H1 (cell line): ENCODE data around the gene GSTA2. TPM values are rescaled to one million over a fixed set of nuclear protein-coding genes. Genes with fewer than 3 reads are reported as not detected.

Source experiments
- CTCF ChIA-PET: fragments of 300-600 bp; sonication (Branson Sonifier 250); formaldehyde crosslinking; loops from one replicate; lab custom pipeline; 2021; ENCODE audit not compliant: partially characterized antibody; lab: Charles Lee
- POLR2A ChIA-PET: fragments of 300-600 bp; sonication (Branson Sonifier 250); formaldehyde crosslinking; loops from one replicate; lab custom pipeline; 2021; ENCODE audit warnings: inconsistent platforms; ENCODE audit not compliant: partially characterized antibody; lab: Charles Lee
- DNase-seq, 2 experiments: peaks; one replicate each; pipeline versions ENCODE4 v3.0.0 to v3.0.0-alpha.2; 2010 to 2022; ENCODE audit warnings: low spot score in 2 of 2, low read depth in 1 of 2, mixed read lengths in 1 of 2
- FAIRE-seq: peaks from 2 replicates; lab custom pipeline; 2011; peaks lifted over from hg19 to GRCh38; lab: Jason Lieb, UNC
- H2AFZ ChIP-seq: 2 replicates; pipeline ENCODE4 v1.8.1; 2012; ENCODE audit warnings: low read length, inconsistent platforms
- H2AK5ac ChIP-seq: 2 replicates; pipeline ENCODE4 v1.6.1; 2013; ENCODE audit warnings: low read depth, low read length
- H2BK120ac ChIP-seq: replicated peaks from 2 replicates; pipeline ENCODE3; 2013; ENCODE audit warnings: low read depth, low read length, inconsistent platforms
- H2BK12ac ChIP-seq: 2 replicates; pipeline ENCODE4 v1.6.1; 2013; ENCODE audit warnings: low read depth, low read length
- H2BK15ac ChIP-seq: 2 replicates; pipeline ENCODE4 v1.6.1; 2013; ENCODE audit warnings: low read length
- H2BK20ac ChIP-seq: 2 replicates; pipeline ENCODE4 v1.6.1; 2013; ENCODE audit warnings: low read length
- H2BK5ac ChIP-seq: 2 replicates; pipeline ENCODE4 v1.6.1; 2013; ENCODE audit warnings: low read depth, low read length
- H3K14ac ChIP-seq: 2 replicates; pipeline ENCODE4 v1.6.1; 2013; ENCODE audit warnings: inconsistent platforms; ENCODE audit not compliant: insufficient read length
- H3K18ac ChIP-seq: 2 replicates; pipeline ENCODE4 v1.6.1; 2013; ENCODE audit warnings: low read length; ENCODE audit errors: extremely low read depth
- H3K23ac ChIP-seq: 2 replicates; pipeline ENCODE4 v1.6.1; 2013; ENCODE audit warnings: inconsistent platforms; ENCODE audit not compliant: insufficient read length
- H3K23me2 ChIP-seq: 2 replicates; pipeline ENCODE4 v1.6.1; 2013; ENCODE audit warnings: low read depth, low read length
- H3K27ac ChIP-seq: 2 replicates; pipeline ENCODE4 v1.6.1; 2011; ENCODE audit warnings: low read depth, low read length, inconsistent platforms
- H3K27me3 ChIP-seq, 4 experiments: replicated peaks in 1 of 4; 1 replicate in 1 of 4; 2 replicates in 3 of 4; pipeline versions ENCODE4 v1.6.1 to v1.8.1; 2011 to 2013; ENCODE audit warnings: low read length in 3 of 4, mild to moderate bottlenecking in 3 of 4, inconsistent platforms in 2 of 4, mixed read lengths in 2 of 4, moderate library complexity in 1 of 4; ENCODE audit not compliant: control insufficient read depth in 3 of 4, insufficient read depth in 3 of 4; ENCODE audit errors: extremely low read depth in 1 of 4
- H3K36me3 ChIP-seq, 4 experiments: 2 replicates each; pipeline versions ENCODE4 v1.6.1 to v1.8.1; 2011 to 2013; ENCODE audit warnings: mild to moderate bottlenecking in 4 of 4, low read length in 3 of 4, moderate library complexity in 2 of 4, control low read depth in 1 of 4, inconsistent platforms in 1 of 4; ENCODE audit not compliant: insufficient read depth in 4 of 4, control insufficient read depth in 2 of 4
- H3K4ac ChIP-seq: replicated peaks from 2 replicates; pipeline ENCODE3; 2013; ENCODE audit warnings: low read length, low read depth, mixed read lengths, inconsistent platforms; ENCODE audit not compliant: insufficient read length
- H3K4me1 ChIP-seq, 4 experiments: replicated peaks in 1 of 4; 1 replicate in 1 of 4; 2 replicates in 3 of 4; pipeline versions ENCODE4 v1.6.1 to v1.8.1; 2011 to 2013; ENCODE audit warnings: low read length in 3 of 4, inconsistent platforms in 2 of 4, mixed read lengths in 1 of 4; ENCODE audit not compliant: insufficient read depth in 4 of 4, control insufficient read depth in 3 of 4
- H3K4me2 ChIP-seq, 2 experiments: 2 replicates each; pipeline versions ENCODE4 v1.6.1 to v1.8.1; 2011 to 2013; ENCODE audit warnings: low read depth in 2 of 2, low read length in 2 of 2, control low read depth in 1 of 2, inconsistent platforms in 1 of 2, mild to moderate bottlenecking in 1 of 2; ENCODE audit not compliant: insufficient read depth in 1 of 2
- H3K4me3 ChIP-seq, 4 experiments: fragments of 200-600, 300-600 bp in 1 of 4; sonication (generic), shearing (Covaris generic), sonication (Bioruptor Twin) in 1 of 4; 2 replicates each; pipeline versions ENCODE4 v1.5.1 to v1.8.1; 2011 to 2016; ENCODE audit warnings: low read length in 4 of 4, low read depth in 3 of 4, control low read depth in 2 of 4, inconsistent platforms in 2 of 4, mild to moderate bottlenecking in 2 of 4, mixed read lengths in 1 of 4, moderate library complexity in 1 of 4; ENCODE audit not compliant: insufficient read depth in 2 of 4; ENCODE audit errors: extremely low read depth in 1 of 4
- H3K56ac ChIP-seq: replicated peaks from 2 replicates; pipeline ENCODE3; 2013; ENCODE audit warnings: low read depth, mild to moderate bottlenecking, mixed read lengths, low read length, inconsistent platforms; ENCODE audit not compliant: insufficient read length
- H3K79me1 ChIP-seq: 2 replicates; pipeline ENCODE4 v1.6.1; 2013; ENCODE audit warnings: low read depth, low read length, control low read depth
- H3K79me2 ChIP-seq, 2 experiments: 2 replicates each; pipeline versions ENCODE4 v1.6.1 to v1.8.1; 2012 to 2013; ENCODE audit warnings: low read length in 2 of 2, mild to moderate bottlenecking in 2 of 2, inconsistent platforms in 1 of 2; ENCODE audit not compliant: insufficient read depth in 2 of 2, control insufficient read depth in 1 of 2
- H3K9ac ChIP-seq, 4 experiments: replicated peaks in 1 of 4; 1 replicate in 1 of 4; 2 replicates in 3 of 4; pipeline versions ENCODE4 v1.6.1 to v1.8.1; 2011 to 2013; ENCODE audit warnings: low read depth in 3 of 4, low read length in 3 of 4, control low read depth in 2 of 4, mild to moderate bottlenecking in 2 of 4, moderate library complexity in 2 of 4, inconsistent platforms in 1 of 4; ENCODE audit errors: extremely low read depth in 1 of 4
- H3K9me3 ChIP-seq, 2 experiments: 2 replicates each; pipeline versions ENCODE4 v1.6.1 to v1.8.1; 2012 to 2013; ENCODE audit warnings: mild to moderate bottlenecking in 2 of 2, moderate library complexity in 2 of 2, control low read depth in 1 of 2, inconsistent platforms in 1 of 2, low read depth in 1 of 2, low read length in 1 of 2, mixed read lengths in 1 of 2; ENCODE audit not compliant: insufficient read depth in 2 of 2
- H4K20me1 ChIP-seq, 2 experiments: replicated peaks in 1 of 2; 2 replicates each; pipeline versions ENCODE3 to v1.8.1; 2011 to 2013; ENCODE audit warnings: inconsistent platforms in 2 of 2, low read length in 2 of 2, mild to moderate bottlenecking in 1 of 2; ENCODE audit not compliant: insufficient read depth in 2 of 2, control insufficient read depth in 1 of 2
- H4K5ac ChIP-seq: 2 replicates; pipeline ENCODE4 v1.6.1; 2013; ENCODE audit warnings: low read length, low read depth, mixed read lengths, inconsistent platforms; ENCODE audit not compliant: insufficient read length
- H4K8ac ChIP-seq: 2 replicates; pipeline ENCODE4 v1.8.0; 2013; ENCODE audit warnings: mild to moderate bottlenecking, moderate library complexity, low read length, inconsistent platforms; ENCODE audit not compliant: insufficient read depth; ENCODE audit errors: extremely low read depth
- H4K91ac ChIP-seq: replicated peaks from 2 replicates; pipeline ENCODE3; 2013; ENCODE audit warnings: low read length, mixed read lengths, inconsistent platforms; ENCODE audit not compliant: insufficient read length
- CHD1 ChIP-seq: IDR thresholded peaks from 2 replicates; pipeline ENCODE4 v1.6.1; 2012; ENCODE audit warnings: low read depth, low read length, improper control_type of control experiment
- CTBP2 ChIP-seq: IDR thresholded peaks from 2 replicates; pipeline ENCODE4 v1.7.0; 2011; ENCODE audit warnings: borderline replicate concordance, mild to moderate bottlenecking, moderate library complexity, mixed read lengths, low read length; ENCODE audit not compliant: insufficient read depth, insufficient read length
- MAFK ChIP-seq: IDR thresholded peaks from 2 replicates; pipeline ENCODE4 v1.6.1; 2012; ENCODE audit warnings: low read depth, mild to moderate bottlenecking, improper control_type of control experiment, low read length
- POLR2AphosphoS5 ChIP-seq: IDR thresholded peaks from 2 replicates; pipeline ENCODE4 v1.6.1; 2011; ENCODE audit warnings: low read depth, low read length
- RAD21 ChIP-seq, 2 experiments: IDR thresholded peaks in 1 of 2; conservative IDR thresholded peaks in 1 of 2; 2 replicates each; pipeline ENCODE4 v1.6.1; 2011; ENCODE audit warnings: low read depth in 2 of 2, low read length in 2 of 2, improper control_type of control experiment in 1 of 2, inconsistent platforms in 1 of 2, mild to moderate bottlenecking in 1 of 2, moderate library complexity in 1 of 2
- YY1 ChIP-seq: IDR thresholded peaks from 2 replicates; pipeline ENCODE4 v1.6.1; 2011; ENCODE audit warnings: low read depth, mild to moderate bottlenecking, low read length
- WGBS, 2 experiments: shearing (Covaris generic) in 1 of 2; methylation state at CpG; one replicate each; pipeline versions ENCODE4 v1.1.6 to v1.1.7; 2013 to 2015; ENCODE audit warnings: low lambda C conversion rate in 2 of 2, mixed read lengths in 2 of 2, inconsistent platforms in 1 of 2, low coverage in 1 of 2, missing lambda C conversion rate in 1 of 2; ENCODE audit not compliant: insufficient replicate concordance in 2 of 2, insufficient coverage in 1 of 2, insufficient read length in 1 of 2; ENCODE audit errors: extremely low coverage in 1 of 2, missing lambda C conversion rate in 1 of 2; 5-methylcytosine and 5-hydroxymethylcytosine counted together
- polyA plus RNA-seq, 7 experiments: library from polyadenylated mRNA; depleted of rRNA in 3 of 7; stranded (reverse) in 5 of 7; unstranded in 2 of 7; fragments of >200 nt in 5 of 7; fragments of 200-250 nt in 2 of 7; gene quantifications; 1 replicate in 5 of 7; 2 replicates in 1 of 7; 4 replicates in 1 of 7; pipeline versions ENCODE4 v1.2.1 to v1.2.3, GENCODE V29; 2011 to 2013; ENCODE audit warnings: missing spikeins in 2 of 7, mixed read lengths in 2 of 7
- total RNA-seq: library from RNA; stranded (reverse); fragmentation: NEBNext Ultra II Directional; extraction: Animal tissue kit (Norgen Biotek cat#: 25700); gene quantifications from 2 replicates; pipeline ENCODE4 v1.2.1, GENCODE V29; 2021

Gene GSTA2
- total and polyA plus RNA-seq, 2 of the 8 experiments (the other 6 are each of a cell fraction or from before 2014, with no cell fraction given) = 0.05 TPM; not detected in 1

DNA sequence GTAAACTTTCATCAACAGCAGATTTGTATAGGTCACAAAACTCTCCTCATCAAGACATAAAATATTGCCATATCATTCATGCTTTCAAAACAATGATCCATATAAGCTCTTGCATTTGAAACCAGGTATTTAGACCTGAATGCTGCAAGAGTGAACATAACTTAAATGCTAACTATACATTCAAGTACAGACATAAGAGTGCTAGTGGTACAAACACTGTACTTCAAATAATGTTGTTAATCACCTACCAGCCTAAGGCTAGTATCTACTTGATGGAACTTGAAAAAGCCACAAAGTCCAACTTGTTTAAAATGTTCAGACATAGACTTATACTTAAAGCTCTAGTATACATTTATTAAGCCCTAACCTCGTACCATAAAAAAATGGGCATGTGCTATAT is 16.0 kb upstream of the GSTA2 start:
- no peaks in the 10 kb centered on the region for H3K27me3 ChIP-seq
- no peak overlapping the region for H2BK20ac ChIP-seq
- no peak overlapping the region for H2BK15ac ChIP-seq
- no peak overlapping the region for H4K5ac ChIP-seq
- H3K79me1 ChIP-seq = no peaks in the 10 kb centered on the region
- TF ChIP-seq MAFK (no peak), CHD1 (no peak), CTBP2 (no peak), POLR2AphosphoS5 (no peak), RAD21 (IDR thresholded peaks at IDR 0.05 in 1 of 2, conservative IDR thresholded peaks at IDR 0.05 in 1 of 2; ENCODE audit: low read depth in 2 of 2, low read length in 2 of 2) (no peak), YY1 (no peak)
- H3K4me2 ChIP-seq = no peak overlapping the region
- no peak overlapping the region for H3K4ac ChIP-seq
- no peak overlapping the region for H3K56ac ChIP-seq
- whole genome bisulfite sequencing, 2 experiments = 93% methylated on average over 1 of the region's 1 CpG; no CpG with 5 or more reads in 1 of the 2 experiments
- H3K36me3 ChIP-seq = no peaks in the 10 kb centered on the region; a peak in 1 of 8 replicates
- no peak overlapping the region for H3K4me3 ChIP-seq
- H3K9me3 ChIP-seq = no peaks in the 10 kb centered on the region; a peak in 1 of 4 replicates
- ChIA-PET POLR2A (no interaction called here), CTCF (no interaction called here)
- H2AFZ ChIP-seq = no peak overlapping the region
- no peak overlapping the region for H4K91ac ChIP-seq
- H4K20me1 ChIP-seq = no peaks in the 10 kb centered on the region
- H2BK12ac ChIP-seq = no peak overlapping the region
- no peak overlapping the region for H4K8ac ChIP-seq
- H3K23me2 ChIP-seq = no peaks in the 10 kb centered on the region
- no peak overlapping the region for H2AK5ac ChIP-seq
- H3K14ac ChIP-seq = no peak overlapping the region
- no peak overlapping the region for H2BK5ac ChIP-seq
- FAIRE-seq (no peak), DNase-seq (no peak)
- no peak overlapping the region for H3K23ac ChIP-seq
- H3K18ac ChIP-seq = no peak overlapping the region
- H3K79me2 ChIP-seq = no peaks in the 10 kb centered on the region
- no peak overlapping the region for H3K9ac ChIP-seq
- no peak overlapping the region for H2BK120ac ChIP-seq
- H3K4me1 ChIP-seq = no peaks in the 10 kb centered on the region
- no peak overlapping the region for H3K27ac ChIP-seq
